ENCODE measurements around the gene FAM187B. TPM values are rescaled to one million over a fixed set of nuclear protein-coding genes. Genes with fewer than 3 reads are reported as not detected.

FAM187B gene
- not detected for total RNA-seq

GRCh38 chr19:35228177-35228930, at the start of gene FAM187B:
Gene FAM187B (minus strand): TSS chr19:35228739. CDS start chr19:35228680, 59 bp downstream.

GRCh38 chr19:35268536-35269437, 40.2 kb upstream of the FAM187B start, which contains the start of gene USF2:
Gene USF2 (plus strand): TSS chr19:35268962. CDS start chr19:35269102, 140 bp downstream.

GRCh38 chr19:35248310-35249145, 20.0 kb upstream of the FAM187B start, which contains the start of gene LSR:
Gene LSR (plus strand): TSS chr19:35249002. CDS start chr19:35249023, 21 bp downstream.

Other genes with a start within 250 kb of the FAM187B start
- 80.8 TPM for gene GRAMD1A, start 228.4 kb downstream of the FAM187B start, total RNA-seq
- gene SCN1B, start 198.3 kb downstream of the FAM187B start, total RNA-seq: 1.6 TPM
- gene HPN, start 187.0 kb downstream of the FAM187B start, total RNA-seq: not detected
- gene FXYD3, start 112.9 kb downstream of the FAM187B start, total RNA-seq: not detected
- 11.3 TPM for gene LGI4, start 93.7 kb downstream of the FAM187B start, total RNA-seq
- gene FXYD1, start 89.9 kb downstream of the FAM187B start, total RNA-seq: not detected
- 26.6 TPM for gene FXYD7, start 85.5 kb downstream of the FAM187B start, total RNA-seq
- gene FXYD5, start 74.0 kb downstream of the FAM187B start, total RNA-seq: not detected
- 3.1 TPM for gene LSR, start 20.3 kb upstream of the FAM187B start, total RNA-seq
- 61.0 TPM for gene USF2, start 40.2 kb upstream of the FAM187B start, total RNA-seq
- not detected for gene HAMP, start 53.8 kb upstream of the FAM187B start, total RNA-seq
- gene MAG, start 63.4 kb upstream of the FAM187B start, total RNA-seq: 0.31 TPM
- not detected for gene CD22, start 100.4 kb upstream of the FAM187B start, total RNA-seq
- gene FFAR1, start 119.2 kb upstream of the FAM187B start, total RNA-seq: not detected
- gene FFAR3, start 129.7 kb upstream of the FAM187B start, total RNA-seq: not detected
- not detected for gene GPR42, start 142.3 kb upstream of the FAM187B start, total RNA-seq
- not detected for gene FFAR2, start 219.5 kb upstream of the FAM187B start, total RNA-seq

Data from parietal lobe (tissue), 1 donor.